CD14-positive monocyte (primary cell): Measurements from ENCODE around the gene ANTXR1. TPM values are rescaled to one million over a fixed set of nuclear protein-coding genes. Genes with fewer than 3 reads are reported as not detected.

Experiments used
- DNase-seq, 3 donors: peaks; one replicate each; pipeline ENCODE4 v3.0.0-alpha.2; 2011 to 2022
- H2AFZ ChIP-seq: 2 replicates; pipeline ENCODE4 v1.6.0; 2012; ENCODE audit warnings: mild to moderate bottlenecking, low read depth, low read length, inconsistent platforms; ENCODE audit not compliant: insufficient read depth, poor library complexity, severe bottlenecking
- H3K27ac ChIP-seq, 2 donors: 1 replicate in 1 of 2; 2 replicates in 1 of 2; pipeline ENCODE4 v1.5.1; 2012 to 2013; ENCODE audit warnings: low read length in 2 of 2, control low read depth in 1 of 2, inconsistent platforms in 1 of 2, low read depth in 1 of 2, mild to moderate bottlenecking in 1 of 2
- H3K27me3 ChIP-seq, 2 donors: one replicate each; pipeline versions ENCODE4 v1.6.0 to v1.6.1; 2011 to 2013; ENCODE audit warnings: low read length in 2 of 2; ENCODE audit not compliant: control insufficient read depth in 2 of 2, insufficient read depth in 2 of 2
- H3K36me3 ChIP-seq, 2 donors: replicated peaks in 1 of 2; 1 replicate in 1 of 2; 2 replicates in 1 of 2; pipeline versions ENCODE4 v1.5.1 to v1.6.1; 2012 to 2013; ENCODE audit warnings: low read length in 2 of 2, control low read depth in 1 of 2, inconsistent platforms in 1 of 2, mild to moderate bottlenecking in 1 of 2; ENCODE audit not compliant: insufficient read depth in 2 of 2, control insufficient read depth in 1 of 2
- H3K4me1 ChIP-seq, 2 donors: 1 replicate in 1 of 2; 2 replicates in 1 of 2; pipeline versions ENCODE4 v1.5.1 to v1.6.1; 2012 to 2013; ENCODE audit warnings: low read length in 2 of 2, control low read depth in 1 of 2, inconsistent platforms in 1 of 2, mild to moderate bottlenecking in 1 of 2, moderate library complexity in 1 of 2; ENCODE audit not compliant: insufficient read depth in 2 of 2, control insufficient read depth in 1 of 2
- H3K4me2 ChIP-seq: replicated peaks from 2 replicates; pipeline ENCODE3; 2012; ENCODE audit warnings: low read length, moderate library complexity, mild to moderate bottlenecking; ENCODE audit not compliant: poor library complexity, severe bottlenecking; ENCODE audit errors: extremely low read depth
- H3K4me3 ChIP-seq, 3 experiments: fragments of 200-600 bp in 1 of 3; sonication (generic) in 1 of 3; replicated peaks in 1 of 3; 1 replicate in 2 of 3; 2 replicates in 1 of 3; pipeline ENCODE4 v1.5.1; 2011 to 2013; ENCODE audit warnings: low read length in 3 of 3, mild to moderate bottlenecking in 3 of 3, control low read depth in 2 of 3, low read depth in 2 of 3, inconsistent platforms in 1 of 3, moderate library complexity in 1 of 3
- H3K79me2 ChIP-seq: 2 replicates; pipeline ENCODE4 v1.6.0; 2012; ENCODE audit warnings: mild to moderate bottlenecking, control low read depth, inconsistent platforms, low read length, moderate library complexity; ENCODE audit not compliant: insufficient read depth
- H3K9ac ChIP-seq: 2 replicates; pipeline ENCODE4 v1.6.0; 2017; ENCODE audit warnings: low read length, mild to moderate bottlenecking; ENCODE audit not compliant: insufficient read depth, poor library complexity, severe bottlenecking
- H3K9me3 ChIP-seq, 2 donors: replicated peaks in 1 of 2; 1 replicate in 1 of 2; 2 replicates in 1 of 2; pipeline versions ENCODE4 v1.5.1 to v1.6.1; 2012 to 2013; ENCODE audit warnings: low read length in 2 of 2, control low read depth in 1 of 2; ENCODE audit not compliant: control insufficient read depth in 1 of 2, insufficient read depth in 1 of 2
- H4K20me1 ChIP-seq: 2 replicates; pipeline ENCODE4 v1.6.0; 2012; ENCODE audit warnings: mild to moderate bottlenecking, low read length, control low read depth, moderate library complexity; ENCODE audit not compliant: insufficient read depth
- H3K27ac Mint-ChIP-seq, 7 donors: one replicate each; pipeline ENCODE4 v1.8.0; 2020; ENCODE audit warnings: mild to moderate bottlenecking in 7 of 7, mixed read lengths in 7 of 7, moderate library complexity in 6 of 7, inconsistent platforms in 2 of 7
- H3K27me3 Mint-ChIP-seq, 3 donors: one replicate each; pipeline ENCODE4 v1.8.0; 2021 to 2022; ENCODE audit warnings: low read depth in 3 of 3, mild to moderate bottlenecking in 3 of 3, mixed read lengths in 3 of 3, moderate library complexity in 3 of 3, inconsistent platforms in 1 of 3
- H3K36me3 Mint-ChIP-seq, 2 donors: one replicate each; pipeline ENCODE4 v1.8.0; 2020; ENCODE audit warnings: mixed read lengths in 2 of 2, inconsistent platforms in 1 of 2, mild to moderate bottlenecking in 1 of 2
- H3K4me1 Mint-ChIP-seq: one replicate; pipeline ENCODE4 v1.8.0; 2020; ENCODE audit warnings: mild to moderate bottlenecking, mixed read lengths
- H3K4me3 Mint-ChIP-seq, 2 donors: one replicate each; pipeline ENCODE4 v1.8.0; 2020; ENCODE audit warnings: mild to moderate bottlenecking in 2 of 2, mixed read lengths in 2 of 2, moderate library complexity in 1 of 2
- H3K9me3 Mint-ChIP-seq, 7 donors: one replicate each; pipeline ENCODE4 v1.8.0; 2020 to 2022; ENCODE audit warnings: mixed read lengths in 7 of 7, mild to moderate bottlenecking in 6 of 7, moderate library complexity in 6 of 7, inconsistent platforms in 2 of 7
- CTCF ChIP-seq: fragments of 200-600 bp; IDR thresholded peaks from one replicate; pipeline ENCODE4 v1.8.0; 2022; ENCODE audit warnings: antibody characterized with exemption, mild to moderate bottlenecking
- intact Hi-C, 2 donors: fragments of 100-400 bp; cut with micrococcal nuclease; formaldehyde crosslinking; loops; one replicate each; pipeline versions ENCODE4 v1.15.0 to v1.15.1; 2023
- polyA plus RNA-seq, 3 donors: library from polyadenylated mRNA; depleted of rRNA in 1 of 3; unstranded in 2 of 3; stranded (reverse) in 1 of 3; fragments of 300-500 nt in 2 of 3; fragments of >200 nt in 1 of 3; fragmentation: Illumina TruSeq in 2 of 3; gene quantifications; 1 replicate in 2 of 3; 2 replicates in 1 of 3; pipeline ENCODE4 v1.2.3, GENCODE V29; 2012 to 2021

The ANTXR1 gene
- polyA plus RNA-seq, 3 donors, result not detected

GRCh38 chr2:69007169-69007568 is 5.8 kb upstream of the ANTXR1 start:
- peaks cover 12 to 22% (median 14%) of the 10 kb centered on the region in 3 donors for H3K27me3 Mint-ChIP-seq
- Histone ChIP-seq H3K27ac (no peak overlapping the region), H3K4me3 (no peak overlapping the region), H3K4me1 (no peaks in the 10 kb centered on the region), H3K9me3 (no peaks in the 10 kb centered on the region), H3K4me2 (no peak overlapping the region), H3K36me3 (no peaks in the 10 kb centered on the region), H2AFZ (no peak overlapping the region), H4K20me1 (no peaks in the 10 kb centered on the region), H3K9ac (no peak overlapping the region), H3K27me3 (peaks cover 14 to 16% of the 10 kb centered on the region in 2 donors), H3K79me2 (no peaks in the 10 kb centered on the region)
- TF ChIP-seq CTCF, result no peak
- H3K4me1 Mint-ChIP-seq, result no peaks in the 10 kb centered on the region
- no peaks in the 10 kb centered on the region for H3K36me3 Mint-ChIP-seq
- H3K9me3 Mint-ChIP-seq, result peaks cover 3 to 11% (median 6%) of the 10 kb centered on the region in 7 donors
- H3K4me3 Mint-ChIP-seq, result no peak overlapping the region
- H3K27ac Mint-ChIP-seq, result no peak overlapping the region
- intact Hi-C loops, result no loop called here
- DNase-seq, result no peak

- Histone ChIP-seq H4K20me1 (no peaks in the 10 kb centered on the region), H3K27me3 (peaks cover 18 to 20% of the 10 kb centered on the region in 2 donors), H3K4me1 (peaks cover 2 to 4% of the 10 kb centered on the region in 2 donors), H3K27ac (no peak overlapping the region), H3K36me3 (no peaks in the 10 kb centered on the region), H3K4me3 (no peak overlapping the region), H2AFZ (no peak overlapping the region), H3K79me2 (no peaks in the 10 kb centered on the region), H3K9me3 (no peaks in the 10 kb centered on the region), H3K9ac (no peak overlapping the region), H3K4me2 (no peak overlapping the region)
- H3K9me3 Mint-ChIP-seq, result peaks cover 0 to 8% (median 2%) of the 10 kb centered on the region in 7 donors
- no peak for TF ChIP-seq CTCF
- intact Hi-C loops, result no loop called here
- H3K4me1 Mint-ChIP-seq, result peaks cover 3% of the 10 kb centered on the region
- no peak overlapping the region for H3K4me3 Mint-ChIP-seq
- H3K27ac Mint-ChIP-seq, result no peak overlapping the region
- no peak for DNase-seq
- H3K36me3 Mint-ChIP-seq, result peaks cover 0 to 1% of the 10 kb centered on the region in 2 donors
- peaks cover 16 to 24% (median 19%) of the 10 kb centered on the region in 3 donors for H3K27me3 Mint-ChIP-seq
These were observed 5.4 kb upstream of the ANTXR1 start for GRCh38 chr2:69007603-69008002.
